Endothelial cell of umbilical vein (primary cell): ENCODE data around the gene PRKAG2. TPM values are rescaled to one million over a fixed set of nuclear protein-coding genes. Genes with fewer than 3 reads are reported as not detected.

Source experiments
- BruUV-seq: library from RNA; stranded (reverse); fragments of 400-500 nt; replicated peaks from 2 replicates; lab custom pipeline; 2021; lab: Mats Ljungman, UMichigan
- CTCF ChIA-PET: fragments of 300-600, 350-600 bp; sonication (Branson Sonifier 250); formaldehyde crosslinking; loops from one replicate; lab custom pipeline; 2021; ENCODE audit warnings: antibody characterized with exemption, inconsistent platforms; lab: Charles Lee
- POLR2A ChIA-PET: fragments of 300-600, 350-600 bp; sonication (Branson Sonifier 250); formaldehyde crosslinking; loops from one replicate; lab custom pipeline; 2021; ENCODE audit warnings: antibody characterized with exemption, inconsistent platforms; lab: Charles Lee
- DNase-seq: peaks from one replicate; pipeline ENCODE4 v3.0.0-alpha.2; 2011; ENCODE audit warnings: low read depth, low spot score
- FAIRE-seq: peaks from 2 replicates; lab custom pipeline; 2011; peaks lifted over from hg19 to GRCh38; lab: Jason Lieb, UNC
- H2AFZ ChIP-seq: 2 replicates; pipeline ENCODE4 v1.6.0; 2012; ENCODE audit warnings: low read depth, low read length, control low read depth, inconsistent platforms
- H3K27ac ChIP-seq: 2 replicates; pipeline ENCODE4 v1.5.1; 2011; ENCODE audit warnings: low read depth, mild to moderate bottlenecking, control low read depth, low read length, moderate library complexity; ENCODE audit not compliant: insufficient read depth
- H3K27me3 ChIP-seq, 2 experiments: 2 replicates each; pipeline versions ENCODE4 v1.6.0 to v1.6.1; 2011; ENCODE audit warnings: low read length in 2 of 2, mixed read lengths in 1 of 2; ENCODE audit not compliant: control insufficient read depth in 2 of 2, insufficient read depth in 2 of 2
- H3K36me3 ChIP-seq, 2 experiments: 2 replicates in 1 of 2; 3 replicates in 1 of 2; pipeline ENCODE4 v1.5.1; 2011; ENCODE audit warnings: low read length in 2 of 2, mild to moderate bottlenecking in 1 of 2, moderate library complexity in 1 of 2; ENCODE audit not compliant: control insufficient read depth in 2 of 2, insufficient read depth in 2 of 2; ENCODE audit errors: extremely low read depth in 1 of 2
- H3K4me1 ChIP-seq: 3 replicates; pipeline ENCODE4 v1.5.1; 2011; ENCODE audit warnings: mild to moderate bottlenecking, low read length; ENCODE audit not compliant: control insufficient read depth, insufficient read depth; ENCODE audit errors: extremely low read depth
- H3K4me2 ChIP-seq: 2 replicates; pipeline ENCODE4 v1.6.1; 2011; ENCODE audit warnings: low read length, control low read depth, mixed read lengths; ENCODE audit not compliant: insufficient read depth
- H3K4me3 ChIP-seq, 3 experiments: fragments of 200-600 bp in 1 of 3; sonication (generic), shearing (Covaris generic) in 1 of 3; replicated peaks in 1 of 3; 2 replicates each; pipeline ENCODE4 v1.5.1; 2011 to 2016; ENCODE audit warnings: control low read depth in 3 of 3, low read length in 3 of 3, mild to moderate bottlenecking in 2 of 3, inconsistent platforms in 1 of 3, low read depth in 1 of 3, moderate library complexity in 1 of 3; ENCODE audit not compliant: insufficient read depth in 1 of 3
- H3K79me2 ChIP-seq: 2 replicates; pipeline ENCODE4 v1.6.0; 2012; ENCODE audit warnings: low read length, inconsistent platforms; ENCODE audit not compliant: control insufficient read depth, insufficient read depth
- H3K9ac ChIP-seq: replicated peaks from 2 replicates; pipeline ENCODE3; 2011; ENCODE audit warnings: low read length, control low read depth; ENCODE audit not compliant: insufficient read depth; ENCODE audit errors: extremely low read depth
- H3K9me1 ChIP-seq: replicated peaks from 3 replicates; pipeline ENCODE4 v1.6.0; 2011; ENCODE audit warnings: mild to moderate bottlenecking, low read length; ENCODE audit not compliant: control insufficient read depth, insufficient read depth; ENCODE audit errors: extremely low read depth
- H3K9me3 ChIP-seq: replicated peaks from 2 replicates; pipeline ENCODE4 v1.5.1; 2012; ENCODE audit warnings: low read length, inconsistent platforms; ENCODE audit not compliant: control insufficient read depth, insufficient read depth
- H4K20me1 ChIP-seq: replicated peaks from 2 replicates; pipeline ENCODE3; 2011; ENCODE audit warnings: mild to moderate bottlenecking, low read length; ENCODE audit not compliant: control insufficient read depth, insufficient read depth; ENCODE audit errors: extremely low read depth
- EZH2 ChIP-seq: IDR thresholded peaks from 2 replicates; pipeline ENCODE4 v1.6.1; 2012; ENCODE audit warnings: borderline replicate concordance, low read depth, mild to moderate bottlenecking, moderate library complexity, low read length, inconsistent platforms; ENCODE audit not compliant: severe bottlenecking
- FOS ChIP-seq: IDR thresholded peaks from 2 replicates; pipeline ENCODE4 v1.6.1; 2011; ENCODE audit warnings: mild to moderate bottlenecking, low read length, moderate library complexity, borderline replicate concordance; ENCODE audit not compliant: insufficient read depth
- GATA2 ChIP-seq: IDR thresholded peaks from 2 replicates; pipeline ENCODE4 v1.7.0; 2011; ENCODE audit warnings: low read depth, mild to moderate bottlenecking, moderate library complexity, mixed read lengths, low read length; ENCODE audit not compliant: insufficient read length, insufficient read depth
- JUN ChIP-seq: IDR thresholded peaks from 2 replicates; pipeline ENCODE4 v1.6.1; 2011; ENCODE audit warnings: borderline replicate concordance, low read depth; ENCODE audit not compliant: insufficient read length, insufficient read depth
- MYC ChIP-seq: IDR thresholded peaks from one replicate; pipeline ENCODE4 v1.6.1; 2011; ENCODE audit warnings: mild to moderate bottlenecking, low read depth, low read length
- POLR2A ChIP-seq: IDR thresholded peaks from 2 replicates; pipeline ENCODE4 v1.6.1; 2012; ENCODE audit warnings: low read depth, mild to moderate bottlenecking, control low read depth, low read length
- POLR2AphosphoS5 ChIP-seq: IDR thresholded peaks from 2 replicates; pipeline ENCODE4 v1.6.1; 2012; ENCODE audit warnings: low read depth, mild to moderate bottlenecking, control low read depth, low read length, moderate library complexity; ENCODE audit not compliant: insufficient read depth
- dilution Hi-C: fragments of 300-500 bp; cut with MboI; formaldehyde crosslinking; loops from one replicate; pipeline ENCODE4 v1.15.0; 2019; ENCODE audit warnings: low sequenced_read_pairs; ENCODE audit not compliant: extremely low pct_ligation_motif_present
- intact Hi-C: fragments of 100-400 bp; cut with micrococcal nuclease; formaldehyde crosslinking; loops from one replicate; pipeline ENCODE4 v1.10.0; 2022
- polyA plus RNA-seq, 4 experiments: library from polyadenylated mRNA; depleted of rRNA in 3 of 4; stranded (reverse) in 3 of 4; unstranded in 1 of 4; fragments of >200 nt; gene quantifications; 2 replicates each; pipeline versions ENCODE4 v1.2.1 to v1.2.3, GENCODE V29; 2011 to 2012; ENCODE audit warnings: missing spikeins in 1 of 4
- total RNA-seq: library from RNA; stranded (reverse); gene quantifications from 2 replicates; pipeline ENCODE4 v1.2.3, GENCODE V29; 2021
- TF ChIP-seq, protein P1 (sequence below): IDR thresholded peaks from 2 replicates; pipeline ENCODE4 v1.6.1; 2011; ENCODE audit not compliant: insufficient read depth, insufficient read length
- TF ChIP-seq, protein P2 (sequence below), 2 donors: IDR thresholded peaks; 1 replicate in 1 of 2; 2 replicates in 1 of 2; pipeline ENCODE4 v1.5.1; 2011; ENCODE audit warnings: low read length in 2 of 2, mild to moderate bottlenecking in 2 of 2, moderate library complexity in 2 of 2, control low read depth in 1 of 2, inconsistent platforms in 1 of 2, low read depth in 1 of 2; ENCODE audit not compliant: insufficient read depth in 1 of 2; ENCODE audit errors: extremely low read depth in 1 of 2

PRKAG2 gene
- total and polyA plus RNA-seq, 2 donors (not counting 3 experiments of a cell fraction or from before 2014, with no cell fraction given), result 19.3 to 51.5 TPM

DNA sequence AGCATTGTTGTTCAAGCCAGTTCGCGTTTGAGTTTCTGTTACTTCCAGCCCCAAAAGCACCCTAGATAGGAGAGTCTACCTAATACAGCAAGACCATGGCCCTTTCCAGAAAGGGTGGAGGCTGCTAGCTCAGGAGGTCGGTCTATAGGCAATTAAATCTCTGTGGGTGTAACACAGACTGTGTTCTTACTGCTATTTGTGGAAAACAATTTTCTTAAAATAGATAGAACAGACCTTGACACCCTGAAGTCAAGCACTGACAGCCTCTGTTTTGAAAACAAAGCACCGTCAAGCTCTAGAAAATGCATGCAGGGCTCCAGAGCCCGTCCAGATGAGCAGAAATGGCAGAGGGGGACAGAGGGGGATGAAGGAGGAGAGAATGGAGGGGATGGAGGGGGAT is 156.6 kb downstream of the PRKAG2 start:
- H2AFZ ChIP-seq, result no peak overlapping the region
- H3K9me1 ChIP-seq, result no peaks in the 10 kb centered on the region
- H3K27me3 ChIP-seq, result no peaks in the 10 kb centered on the region
- no peaks in the 10 kb centered on the region for H3K9me3 ChIP-seq
- H3K4me3 ChIP-seq, result no peak overlapping the region
- TF ChIP-seq, protein P1, sequence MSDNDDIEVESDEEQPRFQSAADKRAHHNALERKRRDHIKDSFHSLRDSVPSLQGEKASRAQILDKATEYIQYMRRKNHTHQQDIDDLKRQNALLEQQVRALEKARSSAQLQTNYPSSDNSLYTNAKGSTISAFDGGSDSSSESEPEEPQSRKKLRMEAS, result no peak
- TF ChIP-seq POLR2AphosphoS5 (no peak), FOS (no peak), GATA2 (no peak), POLR2A (no peak), MYC (no peak), EZH2 (no peak), JUN (no peak)
- TF ChIP-seq, protein P2, sequence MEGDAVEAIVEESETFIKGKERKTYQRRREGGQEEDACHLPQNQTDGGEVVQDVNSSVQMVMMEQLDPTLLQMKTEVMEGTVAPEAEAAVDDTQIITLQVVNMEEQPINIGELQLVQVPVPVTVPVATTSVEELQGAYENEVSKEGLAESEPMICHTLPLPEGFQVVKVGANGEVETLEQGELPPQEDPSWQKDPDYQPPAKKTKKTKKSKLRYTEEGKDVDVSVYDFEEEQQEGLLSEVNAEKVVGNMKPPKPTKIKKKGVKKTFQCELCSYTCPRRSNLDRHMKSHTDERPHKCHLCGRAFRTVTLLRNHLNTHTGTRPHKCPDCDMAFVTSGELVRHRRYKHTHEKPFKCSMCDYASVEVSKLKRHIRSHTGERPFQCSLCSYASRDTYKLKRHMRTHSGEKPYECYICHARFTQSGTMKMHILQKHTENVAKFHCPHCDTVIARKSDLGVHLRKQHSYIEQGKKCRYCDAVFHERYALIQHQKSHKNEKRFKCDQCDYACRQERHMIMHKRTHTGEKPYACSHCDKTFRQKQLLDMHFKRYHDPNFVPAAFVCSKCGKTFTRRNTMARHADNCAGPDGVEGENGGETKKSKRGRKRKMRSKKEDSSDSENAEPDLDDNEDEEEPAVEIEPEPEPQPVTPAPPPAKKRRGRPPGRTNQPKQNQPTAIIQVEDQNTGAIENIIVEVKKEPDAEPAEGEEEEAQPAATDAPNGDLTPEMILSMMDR (IDR thresholded peaks at IDR 0.05; ENCODE audit: extremely low read depth in 1 of 2, insufficient read depth in 1 of 2, low read depth in 1 of 2, low read length in 2 of 2), result no peak
- no peak overlapping the region for H3K9ac ChIP-seq
- no peaks in the 10 kb centered on the region for H3K36me3 ChIP-seq
- no TSS peak for BruUV-seq
- no peaks in the 10 kb centered on the region for H3K79me2 ChIP-seq
- FAIRE-seq, result no peak
- CTCF ChIA-PET, result no interaction called here
- POLR2A ChIA-PET, result no interaction called here
- intact Hi-C loops, result no loop called here
- no peaks in the 10 kb centered on the region for H3K4me1 ChIP-seq
- no peak overlapping the region for H3K4me2 ChIP-seq
- dilution Hi-C loops, result no loop called here
- H4K20me1 ChIP-seq, result no peaks in the 10 kb centered on the region
- DNase-seq, result no peak
- no peak overlapping the region for H3K27ac ChIP-seq
